H7 (cell line): ENCODE data around the gene PYGB. TPM values are rescaled to one million over a fixed set of nuclear protein-coding genes. Genes with fewer than 3 reads are reported as not detected.

Experiments
- DNase-seq: peaks from one replicate; pipeline ENCODE4 v3.0.0; 2012
- H3K27me3 ChIP-seq: 2 replicates; pipeline ENCODE4 v1.6.0; 2011; ENCODE audit warnings: mild to moderate bottlenecking, low read length; ENCODE audit not compliant: control insufficient read depth, insufficient read depth
- H3K36me3 ChIP-seq: replicated peaks from 2 replicates; pipeline ENCODE4 v1.5.1; 2011; ENCODE audit warnings: low read length; ENCODE audit not compliant: control insufficient read depth, insufficient read depth
- H3K4me3 ChIP-seq: 2 replicates; pipeline ENCODE4 v1.5.1; 2011; ENCODE audit warnings: low read depth, mild to moderate bottlenecking, control low read depth, low read length, moderate library complexity; ENCODE audit not compliant: insufficient read depth
- total RNA-seq: library from RNA; depleted of rRNA; stranded (reverse); fragments of >200 nt; shearing (Covaris generic); gene quantifications from 2 replicates; pipeline ENCODE4 v1.2.3, GENCODE V29; 2014

Gene PYGB
- total RNA-seq, 1 experiment from 2014 or later, result 57.1 TPM

DNA sequence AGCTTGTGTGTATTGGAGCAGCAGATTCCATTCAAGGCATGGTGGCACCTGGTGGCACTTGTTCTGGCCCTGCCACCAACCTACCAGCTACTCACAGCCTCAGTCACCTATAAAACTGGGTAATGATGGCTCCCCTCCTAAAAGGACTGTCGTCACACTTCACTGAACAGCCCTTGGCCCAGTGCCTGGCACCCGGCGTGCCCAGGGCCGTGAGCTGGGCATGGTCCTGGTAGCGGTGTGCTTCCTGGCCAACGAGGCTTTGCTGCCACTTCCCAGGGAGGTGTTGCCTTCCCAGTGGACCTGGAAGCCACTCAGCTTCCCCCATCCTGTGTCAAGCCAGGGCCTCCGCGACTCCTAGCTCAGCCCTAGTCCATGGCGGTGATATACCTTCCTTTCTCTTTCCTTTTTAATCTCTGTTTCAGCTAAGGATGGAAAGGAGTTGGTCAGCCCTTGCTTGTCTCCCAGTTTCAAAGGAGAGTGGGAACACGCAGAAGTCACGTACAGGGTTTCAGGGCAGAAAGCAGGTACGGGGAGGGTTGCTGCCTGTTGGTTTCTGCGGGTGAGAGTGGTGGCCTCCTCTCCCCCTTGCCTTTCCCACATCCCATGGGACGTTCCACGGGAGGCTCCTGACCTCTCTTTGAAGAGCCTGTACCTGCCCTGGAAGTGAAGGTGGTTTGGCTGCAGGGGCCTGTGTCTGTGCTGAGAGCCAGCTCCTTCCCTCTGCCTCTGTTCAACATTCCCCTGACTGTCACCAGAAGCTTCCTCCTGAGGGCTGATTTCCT is 26.9 kb upstream of the PYGB start:
- H3K36me3 ChIP-seq, result peaks cover 6% of the 10 kb centered on the region
- DNase-seq, result peak; percentile 26
- no peak overlapping the region for H3K4me3 ChIP-seq
- H3K27me3 ChIP-seq, result no peaks in the 10 kb centered on the region

DNA sequence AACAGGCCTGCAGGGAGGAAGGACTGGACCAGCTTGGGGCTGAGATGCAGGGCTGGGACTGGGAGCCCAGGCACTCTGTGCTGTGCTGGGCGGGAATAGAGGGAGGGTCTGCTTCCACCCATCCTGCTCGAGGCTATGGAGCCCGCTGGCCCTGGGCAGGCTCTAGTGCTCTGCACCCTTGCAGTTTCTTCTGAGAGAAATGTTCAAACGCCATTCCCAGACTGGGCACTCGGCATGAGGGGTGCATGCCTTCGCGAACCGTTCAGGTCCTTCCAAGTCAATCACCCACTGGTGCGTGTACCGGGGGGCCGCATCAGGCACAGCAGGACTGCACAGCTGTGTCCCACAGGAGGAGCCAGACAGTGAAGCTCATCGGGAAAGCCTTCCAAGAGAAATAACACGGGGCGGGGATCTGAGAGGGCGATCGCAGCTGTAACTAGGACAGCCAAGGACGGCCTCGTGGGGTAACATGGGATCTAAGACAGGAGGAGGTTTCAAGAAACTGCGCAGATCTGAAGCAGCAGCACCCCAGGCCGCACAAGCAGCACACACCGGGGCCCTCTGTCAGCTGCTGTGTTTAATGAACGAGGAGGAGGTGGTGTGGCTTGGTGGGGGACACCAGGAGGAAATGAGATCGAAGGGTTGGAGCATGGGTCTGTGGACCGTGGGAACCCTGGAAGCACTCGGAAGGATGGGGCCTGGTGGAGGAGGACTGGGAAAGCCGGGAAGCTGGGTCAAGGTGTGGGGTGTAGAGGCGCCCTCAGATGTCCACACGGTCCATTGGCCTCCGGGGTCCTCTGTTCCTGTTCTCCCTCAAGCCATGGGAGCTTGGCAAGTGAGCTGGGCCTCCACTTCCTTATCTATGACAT is 26.1 kb upstream of the PYGB start:
- Histone ChIP-seq H3K27me3 (no peaks in the 10 kb centered on the region), H3K36me3 (peaks cover 4% of the 10 kb centered on the region), H3K4me3 (no peak overlapping the region)
- no peak for DNase-seq

DNA sequence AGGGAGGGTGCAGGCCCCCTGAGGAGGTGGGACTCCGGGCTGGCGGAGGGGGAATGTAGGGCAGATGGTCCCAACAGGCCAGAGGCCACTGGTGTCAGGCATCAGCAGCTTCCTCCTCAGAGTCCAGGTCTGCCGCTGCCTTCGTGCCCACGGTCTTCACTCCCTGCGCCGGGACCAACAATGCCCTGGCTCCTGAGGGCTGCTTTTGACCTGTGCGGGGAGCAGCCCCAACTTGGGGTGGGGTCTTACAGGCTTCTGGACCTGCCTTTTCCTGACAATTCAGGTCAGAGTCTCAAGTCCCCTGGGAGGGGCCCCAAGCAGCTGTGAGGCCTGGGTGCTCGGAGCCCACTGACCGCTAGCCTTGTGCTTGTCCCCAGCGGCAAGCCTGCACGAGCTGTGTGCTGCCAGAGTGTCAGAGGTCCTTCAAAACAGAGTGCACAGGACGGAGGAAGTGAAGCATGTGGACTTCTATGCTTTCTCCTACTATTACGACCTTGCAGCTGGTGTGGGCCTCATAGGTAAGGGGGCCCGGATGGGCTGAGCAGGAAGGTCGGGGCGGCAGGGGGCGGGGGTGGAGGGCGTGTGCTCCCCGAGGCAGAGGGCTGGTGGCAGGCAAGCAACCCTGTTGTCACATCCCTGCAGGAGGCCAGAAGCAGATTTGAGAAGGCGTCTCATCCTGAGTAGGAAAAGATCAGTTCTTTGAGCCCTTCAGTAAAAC is 25.3 kb upstream of the PYGB start:
- DNase-seq, result peak; percentile 78
- Histone ChIP-seq H3K27me3 (no peaks in the 10 kb centered on the region), H3K36me3 (no peaks in the 10 kb centered on the region; the same call in none of the 2 replicates), H3K4me3 (no peak overlapping the region)

DNA sequence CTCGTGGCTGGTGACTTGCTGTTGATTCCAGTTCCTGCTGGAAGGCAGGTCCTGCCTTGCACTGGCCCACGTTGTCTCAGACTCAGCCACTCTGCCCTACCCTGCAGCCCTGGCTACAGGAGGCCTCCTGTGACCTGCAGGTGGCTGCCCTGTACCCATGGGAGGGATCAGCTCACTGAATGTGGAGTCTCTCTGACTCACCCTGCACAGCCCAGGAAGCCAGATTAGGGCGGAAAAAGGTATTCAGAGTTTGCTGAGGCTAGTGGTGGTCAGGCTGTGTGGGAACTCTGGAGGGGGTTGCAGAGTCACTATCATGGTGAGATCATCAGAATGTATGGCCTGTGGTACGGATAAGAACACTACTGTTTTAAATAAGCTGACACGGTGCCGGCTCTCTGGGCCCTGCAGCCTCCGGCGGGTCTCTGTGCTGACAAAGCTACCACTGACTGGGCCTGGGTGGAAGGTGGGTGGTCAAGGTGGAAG is 24.7 kb upstream of the PYGB start:
- peak; percentile 83 for DNase-seq
- no peak overlapping the region for H3K4me3 ChIP-seq

DNA sequence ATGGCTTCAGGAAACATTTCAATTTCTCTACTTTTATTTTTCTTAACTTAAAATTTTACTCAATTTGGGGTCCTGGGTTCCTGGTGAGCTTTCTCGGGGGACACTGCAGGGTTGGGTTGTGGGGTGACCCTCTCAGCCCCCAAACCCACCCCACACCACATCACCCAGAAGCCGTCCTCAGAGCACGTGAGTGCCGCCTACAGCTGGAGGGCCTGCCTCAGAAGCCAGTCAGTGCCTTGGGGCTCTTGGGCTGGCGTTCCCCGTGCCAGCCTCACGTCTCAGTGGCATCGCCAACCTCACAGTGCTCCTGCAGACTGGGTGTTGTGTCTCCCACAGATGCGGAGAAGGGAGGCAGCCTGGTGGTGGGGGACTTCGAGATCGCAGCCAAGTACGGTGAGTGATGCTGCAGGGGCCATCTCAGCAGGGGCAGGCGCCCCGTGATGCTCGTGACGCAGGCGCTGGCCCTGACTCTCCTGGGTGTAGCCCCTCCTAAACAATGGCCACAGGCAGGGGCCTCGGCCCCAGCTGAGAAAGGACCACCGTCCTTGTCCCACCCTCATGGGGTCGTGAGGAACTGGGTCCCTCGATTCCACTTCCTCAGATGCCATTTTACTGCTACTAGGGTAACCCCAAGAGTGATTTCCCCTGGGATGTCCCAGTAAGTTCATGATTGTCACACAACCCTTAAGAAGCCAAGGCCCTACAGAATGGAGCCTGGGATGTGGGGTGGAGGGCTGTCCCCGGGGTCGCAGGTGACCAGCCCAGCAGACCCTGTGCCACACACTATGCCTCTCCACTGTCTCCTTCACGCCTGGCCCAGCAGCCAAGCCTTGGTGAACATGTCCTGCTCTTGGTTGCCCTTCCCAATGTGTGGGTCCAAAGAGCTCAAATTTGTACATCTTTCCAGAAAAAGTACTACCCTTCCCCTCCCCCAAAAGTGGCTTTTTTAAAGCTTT is 23.8 kb upstream of the PYGB start:
- Histone ChIP-seq H3K4me3 (no peak overlapping the region), H3K36me3 (no peaks in the 10 kb centered on the region; the same call in none of the 2 replicates), H3K27me3 (no peaks in the 10 kb centered on the region)
- peak; percentile 40 for DNase-seq

More for the DNA sequence above, 24.7 kb upstream of the PYGB start:
- Histone ChIP-seq H3K27me3 (no peaks in the 10 kb centered on the region), H3K36me3 (no peaks in the 10 kb centered on the region; the same call in none of the 2 replicates)

DNA sequence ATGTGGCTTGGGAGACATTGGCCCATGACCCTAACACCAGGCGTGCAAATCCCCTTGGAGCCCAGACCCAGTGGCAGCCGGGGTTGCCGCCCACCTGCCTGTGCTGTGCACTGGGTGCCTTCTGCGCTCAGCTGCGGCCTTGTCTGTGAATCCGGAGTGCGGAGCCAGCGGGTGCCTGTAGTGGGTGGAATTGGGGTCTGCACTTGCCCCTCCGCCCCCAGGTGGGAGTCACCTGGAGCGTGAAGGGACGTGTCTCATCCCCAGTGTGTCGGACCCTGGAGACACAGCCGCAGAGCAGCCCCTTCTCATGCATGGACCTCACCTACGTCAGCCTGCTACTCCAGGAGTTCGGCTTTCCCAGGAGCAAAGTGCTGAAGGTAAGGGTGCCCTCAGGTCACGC is 22.9 kb upstream of the PYGB start:
- no peak overlapping the region for H3K4me3 ChIP-seq
- DNase-seq, result peak; percentile 32
- H3K27me3 ChIP-seq, result no peaks in the 10 kb centered on the region
- no peaks in the 10 kb centered on the region; the same call in none of the 2 replicates for H3K36me3 ChIP-seq

DNA sequence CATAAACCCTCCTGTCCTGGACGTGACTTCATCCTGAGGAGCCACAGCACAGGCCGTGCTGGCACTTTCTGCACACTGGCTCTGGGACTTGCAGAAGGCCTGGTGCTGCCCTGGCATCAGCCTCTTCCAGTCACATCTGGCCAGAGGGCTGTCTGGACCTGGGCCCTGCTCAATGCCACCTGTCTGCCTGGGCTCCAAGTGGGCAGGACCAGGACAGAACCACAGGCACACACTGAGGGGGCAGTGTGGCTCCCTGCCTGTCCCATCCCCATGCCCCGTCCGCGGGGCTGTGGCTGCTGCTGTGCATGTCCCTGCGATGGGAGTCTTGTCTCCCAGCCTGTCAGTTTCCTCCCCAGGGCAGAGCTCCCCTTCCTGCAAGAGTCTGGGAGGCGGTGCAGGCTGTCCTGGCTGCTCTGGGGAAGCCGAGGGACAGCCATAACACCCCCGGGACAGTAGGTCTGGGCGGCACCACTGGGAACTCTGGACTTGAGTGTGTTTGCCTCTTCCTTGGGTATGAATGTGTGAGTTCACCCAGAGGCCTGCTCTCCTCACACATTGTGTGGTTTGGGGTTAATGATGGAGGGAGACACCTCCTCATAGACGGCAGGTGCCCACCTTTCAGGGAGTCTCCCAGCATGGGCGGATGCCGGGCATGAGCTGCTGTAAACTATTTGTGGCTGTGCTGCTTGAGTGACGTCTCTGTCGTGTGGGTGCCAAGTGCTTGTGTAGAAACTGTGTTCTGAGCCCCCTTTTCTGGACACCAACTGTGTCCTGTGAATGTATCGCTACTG is 22.0 kb upstream of the PYGB start:
- no peak overlapping the region for H3K4me3 ChIP-seq
- no peaks in the 10 kb centered on the region; the same call in none of the 2 replicates for H3K36me3 ChIP-seq
- H3K27me3 ChIP-seq, result no peaks in the 10 kb centered on the region
- peak; percentile 32 for DNase-seq

DNA sequence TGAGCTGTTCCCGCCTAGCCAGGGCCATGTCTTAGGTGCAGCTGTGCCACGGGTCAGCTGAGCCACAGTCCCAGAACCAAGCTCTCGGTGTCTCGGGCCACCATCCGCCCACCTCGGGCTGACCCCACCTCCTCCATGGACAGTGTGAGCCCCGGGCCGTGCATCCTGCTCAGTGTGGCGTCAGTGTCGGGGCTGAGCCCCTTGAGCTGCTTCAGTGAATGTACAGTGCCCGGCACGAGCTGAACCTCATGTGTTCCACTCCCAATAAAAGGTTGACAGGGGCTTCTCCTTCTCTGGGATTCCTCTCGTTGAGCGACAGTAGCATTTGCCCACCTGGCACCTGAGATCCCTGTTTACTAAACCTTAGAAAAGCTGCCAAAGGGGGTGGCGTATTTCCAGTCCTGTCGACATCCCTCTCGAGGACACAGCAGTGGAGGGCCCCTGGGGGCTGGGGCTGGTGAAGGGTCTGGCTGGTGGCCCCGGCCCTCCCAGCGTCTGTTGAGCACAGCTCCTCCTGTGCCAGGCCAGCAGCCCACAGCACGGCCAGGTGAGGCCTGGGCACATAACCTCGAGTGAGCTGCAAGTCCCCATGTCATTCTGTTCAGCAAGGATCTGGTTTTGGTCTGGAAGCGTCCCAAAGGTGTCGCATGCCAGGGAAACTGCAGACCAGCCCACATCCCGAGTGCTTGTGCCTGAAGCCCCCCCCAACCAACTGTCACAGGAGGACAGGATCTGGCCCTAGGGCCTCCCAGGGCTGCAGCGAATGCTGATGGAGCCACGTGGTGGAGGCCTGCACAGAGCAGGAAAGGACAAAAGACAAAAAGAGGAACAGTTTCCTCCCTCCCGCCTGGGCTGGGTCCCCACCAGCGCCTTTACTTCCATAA is 21.2 kb upstream of the PYGB start:
- DNase-seq, result peak; percentile 43
- H3K27me3 ChIP-seq, result no peaks in the 10 kb centered on the region
- no peak overlapping the region for H3K4me3 ChIP-seq
- no peaks in the 10 kb centered on the region; the same call in none of the 2 replicates for H3K36me3 ChIP-seq

DNA sequence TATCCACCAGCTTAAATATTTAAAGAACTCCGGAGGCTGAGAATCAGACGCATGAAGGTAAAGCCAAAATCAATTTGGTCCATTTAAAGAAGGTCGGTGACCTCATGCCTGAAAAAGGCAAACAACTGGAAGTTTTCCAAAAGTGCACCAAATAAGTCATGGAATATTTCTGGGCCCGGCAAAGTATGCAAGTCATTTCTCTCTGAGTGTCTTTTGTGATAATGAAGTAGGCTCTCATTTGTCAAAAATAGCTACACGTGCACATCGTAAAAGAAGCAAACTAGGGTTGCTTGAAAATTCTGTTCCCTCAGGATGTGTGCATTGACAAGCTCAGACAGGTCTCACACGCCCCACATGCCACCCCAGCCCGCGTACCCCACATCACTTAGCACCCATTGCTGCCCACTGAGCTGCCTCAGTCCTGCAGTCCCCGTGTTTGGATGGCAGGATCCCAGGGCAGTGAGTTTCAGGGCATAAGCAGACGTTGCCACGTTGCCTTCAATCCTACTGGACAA is 20.5 kb upstream of the PYGB start:
- Histone ChIP-seq H3K36me3 (no peaks in the 10 kb centered on the region; the same call in none of the 2 replicates), H3K4me3 (no peak overlapping the region), H3K27me3 (no peaks in the 10 kb centered on the region)
- no peak for DNase-seq

DNA sequence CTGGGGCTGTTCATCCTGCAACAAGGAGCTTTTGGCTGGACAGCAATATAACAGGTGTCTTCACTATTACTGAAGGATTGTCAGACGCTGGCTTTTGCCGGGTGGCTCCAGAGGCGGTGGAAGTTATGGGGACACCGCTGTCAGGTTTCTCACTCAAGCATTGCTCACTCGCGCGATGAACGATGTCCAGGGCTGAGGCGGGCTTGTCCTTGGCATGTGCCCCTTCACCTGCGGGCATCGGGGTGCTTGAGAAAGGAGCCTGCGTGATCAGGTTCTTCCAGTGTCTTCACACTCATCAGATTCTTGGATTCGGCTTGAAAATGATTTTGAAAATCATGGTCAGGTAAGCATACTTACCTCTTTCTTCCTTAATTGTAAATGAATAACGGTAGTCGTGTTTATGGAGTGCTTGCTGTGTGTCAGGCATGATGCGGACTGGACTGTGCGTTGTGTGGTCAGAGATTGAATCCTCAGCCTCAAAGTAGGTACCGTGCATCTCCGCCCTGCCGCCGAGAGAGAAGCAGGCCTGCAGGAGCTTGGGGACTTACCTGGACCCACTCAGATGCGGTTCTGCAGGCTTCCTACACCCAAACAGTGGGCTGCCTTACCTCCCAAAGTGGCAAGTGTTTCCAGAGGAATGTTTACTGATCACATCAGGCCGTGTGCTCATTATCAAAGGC is 18.3 kb upstream of the PYGB start:
- Histone ChIP-seq H3K36me3 (no peaks in the 10 kb centered on the region; the same call in none of the 2 replicates), H3K27me3 (no peaks in the 10 kb centered on the region), H3K4me3 (no peak overlapping the region)
- DNase-seq, result no peak

DNA sequence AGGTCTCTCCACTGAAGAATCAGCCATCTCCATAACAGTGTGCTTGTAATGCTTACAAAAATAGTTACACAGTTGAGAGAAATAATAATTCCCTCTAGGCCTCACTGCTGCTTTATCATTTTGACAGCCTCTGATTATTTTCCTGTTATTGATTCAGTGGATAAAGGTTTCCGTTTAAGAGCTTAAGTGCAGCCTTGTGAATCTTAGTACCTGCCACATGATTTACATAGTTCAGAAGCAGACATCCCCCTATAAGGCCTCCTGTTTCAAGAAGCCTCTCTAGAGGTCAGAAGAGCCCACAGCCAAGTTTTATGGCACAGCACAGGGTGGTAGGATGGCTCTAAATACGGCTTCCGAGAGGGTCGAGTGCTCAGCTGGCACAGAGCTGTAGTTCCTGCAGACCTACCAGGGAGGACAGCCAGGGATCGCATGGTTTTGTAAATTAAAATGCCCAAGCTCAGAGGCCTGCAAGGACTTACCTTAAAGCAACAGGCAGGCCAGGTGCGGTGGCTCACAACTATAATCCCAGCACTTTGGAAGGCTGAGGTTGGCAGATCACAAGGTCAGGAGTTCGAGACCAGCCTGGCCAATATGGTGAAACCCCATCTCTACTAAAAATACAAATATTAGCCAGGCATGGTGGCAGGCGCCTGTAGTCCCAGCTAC is 17.6 kb upstream of the PYGB start:
- no peaks in the 10 kb centered on the region; the same call in none of the 2 replicates for H3K36me3 ChIP-seq
- H3K27me3 ChIP-seq, result no peaks in the 10 kb centered on the region
- no peak overlapping the region for H3K4me3 ChIP-seq
- DNase-seq, result no peak
